ENCODE data around the gene TM7SF2. TPM values are rescaled to one million over a fixed set of nuclear protein-coding genes. Genes with fewer than 3 reads are reported as not detected.

The TM7SF2 gene
- total and polyA plus RNA-seq, 2 of the 8 experiments (the other 6 are each of a cell fraction or from before 2014, with no cell fraction given), result 40.1 to 96.0 TPM

- Histone ChIP-seq H4K5ac (ENCODE audit: insufficient read length, low read depth, low read length) (no peak overlapping the region), H4K91ac (replicated peaks; ENCODE audit: insufficient read length, low read length) (no peak overlapping the region), H3K9me3 (ENCODE audit: insufficient read depth in 2 of 2, low read depth in 1 of 2, low read length in 1 of 2) (no peaks in the 10 kb centered on the region), H3K23ac (ENCODE audit: insufficient read length) (no peak overlapping the region), H3K79me1 (ENCODE audit: low read depth, low read length) (no peaks in the 10 kb centered on the region), H3K4me3 (ENCODE audit: extremely low read depth in 1 of 4, insufficient read depth in 2 of 4, low read depth in 3 of 4, low read length in 4 of 4) (no peak overlapping the region), H3K4me1 (replicated peaks in 1 of 4; ENCODE audit: control insufficient read depth in 3 of 4, insufficient read depth in 4 of 4, low read length in 3 of 4) (0 out of 7 replicates have a peak, but pooled peaks cover 0 to 2% (median 0%) of the 10 kb centered on the region in 4 experiments), H2BK120ac (replicated peaks; ENCODE audit: low read depth, low read length) (no peak overlapping the region), H4K8ac (ENCODE audit: extremely low read depth, insufficient read depth, low read length) (no peak overlapping the region), H2BK5ac (ENCODE audit: low read depth, low read length) (no peak overlapping the region), H3K23me2 (ENCODE audit: low read depth, low read length) (no peaks in the 10 kb centered on the region; the same call in 1 of the 2 replicates), H3K18ac (ENCODE audit: extremely low read depth, low read length) (no peak overlapping the region), H3K27me3 (replicated peaks in 1 of 4; ENCODE audit: control insufficient read depth in 3 of 4, extremely low read depth in 1 of 4, insufficient read depth in 3 of 4, low read length in 3 of 4) (no peaks in the 10 kb centered on the region), H2BK12ac (ENCODE audit: low read depth, low read length) (no peak overlapping the region), H3K79me2 (ENCODE audit: control insufficient read depth in 1 of 2, insufficient read depth in 2 of 2, low read length in 2 of 2) (no peaks in the 10 kb centered on the region), H3K36me3 (ENCODE audit: control insufficient read depth in 2 of 4, insufficient read depth in 4 of 4, low read length in 3 of 4) (no peaks in the 10 kb centered on the region), H3K4me2 (ENCODE audit: insufficient read depth in 1 of 2, low read depth in 2 of 2, low read length in 2 of 2) (no peak overlapping the region), H2AFZ (ENCODE audit: low read length) (no peak overlapping the region), H2BK15ac (ENCODE audit: low read length) (no peak overlapping the region), H4K20me1 (replicated peaks in 1 of 2; ENCODE audit: control insufficient read depth in 1 of 2, insufficient read depth in 2 of 2, low read length in 2 of 2) (no peaks in the 10 kb centered on the region), H3K14ac (ENCODE audit: insufficient read length) (no peak overlapping the region), H3K4ac (replicated peaks; ENCODE audit: insufficient read length, low read depth, low read length) (no peak overlapping the region), H3K9ac (replicated peaks in 1 of 4; ENCODE audit: extremely low read depth in 1 of 4, low read depth in 3 of 4, low read length in 3 of 4) (no peak overlapping the region), H3K27ac (ENCODE audit: low read depth, low read length) (no peak overlapping the region), H2AK5ac (ENCODE audit: low read depth, low read length) (no peak overlapping the region), H2BK20ac (ENCODE audit: low read length) (no peak overlapping the region), H3K56ac (replicated peaks; ENCODE audit: insufficient read length, low read depth, low read length) (no peak overlapping the region)
- CTCF ChIA-PET (ENCODE audit: partially characterized antibody), result no interaction called here
- POLR2A ChIA-PET (ENCODE audit: partially characterized antibody), result interaction anchor here (1.0 to 1.5 kb wide), 2 partner anchors 14 to 39 kb away, joined by 3 to 4 read pairs; partner anchors contain the start of genes FAU and MRPL49
- FAIRE-seq (no peak), DNase-seq (ENCODE audit: low read depth in 1 of 2, low spot score in 2 of 2) (no peak)
- 84% methylated on average over 3 of the region's 3 CpGs; no CpG with 5 or more reads in 1 of the 2 experiments for WGBS, 2 experiments (ENCODE audit: extremely low coverage in 1 of 2, insufficient coverage in 1 of 2, insufficient read length in 1 of 2, insufficient replicate concordance in 2 of 2, low coverage in 1 of 2, low lambda C conversion rate in 2 of 2, missing lambda C conversion rate in 1 of 2)
- TF ChIP-seq CTCF (IDR thresholded peaks at IDR 0.05; ENCODE audit: control extremely low read depth in 1 of 3, insufficient read depth in 1 of 3, low read depth in 1 of 3, low read length in 3 of 3), result no peak
- no peak for TF ChIP-seq SIN3A (conservative IDR thresholded peaks at IDR 0.05 in 1 of 2, IDR thresholded peaks at IDR 0.05 in 1 of 2; ENCODE audit: low read depth in 1 of 2, low read length in 2 of 2)
- TF ChIP-seq BCL11A (IDR thresholded peaks at IDR 0.05; ENCODE audit: low read depth in 2 of 2, low read length in 2 of 2), result no peak
- no peak for TF ChIP-seq USF2 (IDR thresholded peaks at IDR 0.05; ENCODE audit: low read length)
- no peak for TF ChIP-seq RFX5 (IDR thresholded peaks at IDR 0.05; ENCODE audit: borderline replicate concordance, low read depth, low read length)
Observed at GRCh38 chr11:65160643-65161042, 49.0 kb downstream of the TM7SF2 start.
